Measurements from ENCODE around the gene ZFPM1.
"Not testable (repeated sequence)": the region's sequence is repeated elsewhere in the genome, so short reads cannot be mapped to it uniquely, and the experiment has no call there.

ZFPM1 gene

DNA sequence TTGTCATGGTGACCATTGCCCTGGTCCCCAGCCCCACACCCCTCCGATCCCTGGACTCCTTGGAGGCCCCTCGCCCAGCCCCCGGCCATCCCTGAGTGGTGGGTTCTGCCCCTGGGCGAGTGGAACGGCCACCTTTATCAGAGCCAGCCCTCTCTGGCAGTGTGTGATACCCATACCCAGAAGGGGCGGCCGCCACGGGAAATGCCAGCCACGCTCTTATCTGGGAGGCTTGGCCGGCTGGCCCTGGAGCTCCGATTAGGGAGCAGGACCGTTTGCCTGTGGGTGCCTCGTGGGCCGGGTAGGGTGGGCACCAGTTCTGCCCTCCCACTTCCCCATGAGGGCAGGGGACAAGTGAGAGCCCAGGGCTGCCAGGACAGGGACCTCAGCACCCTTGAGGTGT, 58.8 kb downstream of the ZFPM1 start:
- DNase-seq (ENCODE audit: low read depth in 2 of 2): no peak

DNA sequence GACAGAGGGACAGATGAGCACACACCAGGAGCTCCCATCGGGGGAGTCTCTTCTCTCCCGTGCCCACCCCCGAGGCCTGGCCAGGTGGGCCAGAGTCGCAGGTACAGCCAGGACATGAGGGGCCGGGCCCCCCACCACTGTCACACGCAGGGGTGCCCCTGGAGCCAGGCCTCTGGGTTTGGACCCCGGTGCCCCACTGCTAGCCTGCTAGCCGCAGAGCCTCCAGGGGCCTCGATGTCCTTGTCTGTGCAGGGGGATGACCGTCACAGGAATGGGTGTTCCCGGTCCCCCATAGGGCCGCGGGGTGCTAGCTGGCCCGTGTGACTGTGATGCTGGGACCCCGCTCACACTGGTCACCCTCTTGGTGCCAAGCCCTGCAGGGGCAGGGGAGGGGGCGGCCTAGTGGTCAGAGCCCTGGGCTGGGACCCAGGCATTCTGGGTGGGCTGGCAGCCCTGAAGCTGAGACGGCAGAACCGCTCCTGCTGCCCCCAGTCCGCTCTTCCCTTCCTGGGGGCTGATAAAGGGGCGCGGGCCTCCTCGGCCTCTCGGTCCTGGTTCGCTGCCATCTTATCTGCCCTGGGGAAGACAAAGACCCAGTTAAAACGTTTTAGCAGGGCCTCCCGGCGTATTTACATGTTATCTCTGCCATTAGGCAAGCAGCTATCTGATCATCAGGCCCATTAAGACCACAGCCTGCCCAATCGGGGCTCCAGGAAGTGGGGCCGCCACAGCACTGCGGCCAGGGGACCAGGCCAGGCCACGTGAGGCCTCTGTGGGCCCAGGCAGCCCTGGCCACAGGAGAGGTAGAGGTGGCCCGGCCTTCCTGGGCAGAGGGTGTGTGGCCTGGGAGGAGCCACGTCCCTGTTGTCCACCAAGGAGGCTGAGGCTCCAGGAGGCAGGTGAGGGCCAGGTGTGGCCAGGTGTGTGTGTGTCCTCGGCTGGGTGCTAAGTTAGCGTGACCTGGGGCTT, 59.9 kb downstream of the ZFPM1 start:
- DNase-seq (ENCODE audit: low read depth in 2 of 2): no peak

- no peak for DNase-seq (ENCODE audit: low read depth in 2 of 2)
These were observed 61.0 kb downstream of the ZFPM1 start for GRCh38 chr16:88514070-88514469.

GRCh38 chr16:88514526-88515232, 61.6 kb downstream of the ZFPM1 start:
- DNase-seq (ENCODE audit: low read depth in 2 of 2): no peak

GRCh38 chr16:88515371-88515770, 62.3 kb downstream of the ZFPM1 start:
- DNase-seq (ENCODE audit: low read depth in 2 of 2): no peak

- DNase-seq (ENCODE audit: low read depth in 2 of 2): no peak
These were observed 63.0 kb downstream of the ZFPM1 start for GRCh38 chr16:88515925-88516594.

DNA sequence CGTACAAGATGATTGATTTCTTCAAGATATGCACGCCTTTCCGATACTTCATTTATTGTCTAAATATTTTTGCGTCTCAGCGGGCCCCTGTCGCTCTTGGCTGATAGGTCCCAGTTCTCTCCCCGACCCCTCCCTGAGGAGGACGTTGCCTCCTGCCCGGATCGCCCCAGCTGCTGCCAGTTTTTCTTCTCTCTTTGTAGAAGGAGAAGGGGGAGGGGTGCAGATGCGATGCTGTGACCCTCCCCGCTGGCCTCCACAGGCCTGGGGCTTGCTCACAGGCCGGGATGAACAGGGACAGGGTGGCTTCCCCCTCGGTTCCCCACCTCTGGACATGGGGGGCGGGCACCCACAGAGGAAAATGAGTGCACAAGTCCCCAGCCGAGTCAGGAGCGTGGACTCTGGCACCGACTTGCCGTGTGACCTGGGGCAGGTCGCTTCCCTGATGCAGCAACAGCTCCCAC, 63.6 kb downstream of the ZFPM1 start:
- DNase-seq (ENCODE audit: low read depth in 2 of 2): no peak

DNA sequence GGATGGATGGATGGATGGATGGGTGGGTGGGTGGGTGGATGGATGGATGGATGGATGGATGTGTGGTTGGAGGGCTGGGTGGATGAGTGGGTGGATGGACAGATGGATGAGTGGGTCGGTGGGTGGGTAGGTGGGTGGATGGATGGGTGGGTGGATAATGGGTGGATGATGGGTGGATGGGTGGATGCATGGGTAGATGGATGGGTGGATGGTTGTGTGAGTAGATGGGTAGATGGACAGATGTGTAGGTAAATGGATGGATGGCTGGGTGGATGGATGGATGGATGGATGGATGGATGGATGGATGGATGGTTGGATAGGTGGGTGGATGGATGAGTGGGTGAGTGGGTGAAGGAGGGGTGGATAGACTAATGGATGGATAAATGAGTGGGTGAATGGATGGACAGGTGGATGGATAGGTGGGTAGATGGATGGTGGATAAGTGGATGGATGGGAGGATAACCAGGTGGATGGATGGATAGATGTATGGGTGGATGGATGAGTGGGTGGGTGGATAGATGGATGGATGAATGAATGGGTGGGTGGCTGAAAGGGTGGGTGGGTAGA, 64.2 kb downstream of the ZFPM1 start:
- DNase-seq (ENCODE audit: low read depth in 2 of 2): not testable (repeated sequence)

DNA sequence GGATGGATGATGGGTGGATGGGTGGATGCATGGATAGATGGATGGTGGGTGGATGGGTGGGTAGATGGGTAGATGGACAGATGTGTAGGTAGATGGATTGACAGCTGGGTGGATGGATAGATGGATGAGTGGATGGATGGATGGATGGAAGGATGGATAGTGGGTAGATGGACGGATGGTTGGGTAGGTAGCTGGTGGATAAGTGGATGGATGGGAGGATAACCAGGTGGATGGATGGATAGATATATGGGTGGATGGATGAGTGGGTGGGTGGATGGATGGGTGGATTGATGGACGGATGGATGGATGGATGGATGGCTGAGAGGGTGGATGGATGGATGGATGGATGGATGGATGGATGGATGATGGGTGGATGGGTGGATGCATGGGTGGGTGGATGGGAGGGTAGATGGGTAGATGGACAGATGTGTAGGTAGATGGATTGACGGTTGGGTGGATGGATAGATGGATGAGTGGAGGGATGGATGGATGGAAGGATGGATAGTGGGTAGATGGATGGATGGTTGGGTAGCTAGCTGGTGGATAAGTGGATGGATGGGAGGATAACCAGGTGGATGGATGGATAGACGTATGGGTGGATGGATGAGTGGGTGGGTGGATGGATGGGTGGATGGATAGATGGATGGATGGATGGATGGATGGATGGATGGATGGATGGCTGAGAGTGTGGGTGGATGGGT, 65.5 kb downstream of the ZFPM1 start:
- DNase-seq (ENCODE audit: low read depth in 2 of 2): not testable (repeated sequence)

DNA sequence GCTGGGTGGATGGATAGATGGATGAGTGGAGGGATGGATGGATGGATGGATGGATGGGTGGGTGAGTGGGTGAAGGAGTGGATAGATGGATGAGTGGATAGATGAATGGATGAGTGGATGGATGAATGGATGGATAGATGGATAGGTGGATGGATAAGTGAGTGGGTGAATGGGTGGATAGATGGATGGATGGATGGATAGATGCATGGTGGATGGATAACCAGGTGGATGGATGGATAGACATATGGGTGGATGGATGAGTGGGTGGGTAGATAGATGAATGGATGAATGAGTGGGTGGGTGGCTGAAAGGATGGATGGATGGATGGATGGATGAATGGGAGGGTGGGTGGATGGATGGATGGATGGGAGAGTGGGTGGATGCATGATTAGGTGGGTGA, 66.2 kb downstream of the ZFPM1 start:
- no peak for DNase-seq (ENCODE audit: low read depth in 2 of 2)

- no peak for DNase-seq (ENCODE audit: low read depth in 2 of 2)
These were observed 67.0 kb downstream of the ZFPM1 start for GRCh38 chr16:88519938-88520653.

DNA sequence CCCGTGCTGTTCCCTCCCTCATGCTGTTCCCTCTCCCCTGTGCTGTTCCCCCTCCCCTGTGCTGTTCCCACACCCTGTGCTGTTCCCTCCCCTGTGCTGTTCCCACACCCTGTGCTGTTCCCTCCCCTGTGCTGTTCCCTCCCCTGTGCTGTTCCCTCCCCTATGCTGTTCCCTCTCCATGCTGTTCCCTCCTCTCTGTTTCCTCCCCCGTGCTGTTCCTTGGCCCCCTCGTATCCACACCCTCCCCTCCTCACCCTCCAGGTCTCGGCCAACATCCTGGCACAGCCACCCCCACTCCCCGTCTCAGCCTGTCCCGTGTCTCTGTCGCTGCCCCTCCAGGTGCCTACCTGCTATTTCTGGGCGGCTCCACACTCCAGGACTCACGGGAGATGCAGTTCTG, 68.6 kb downstream of the ZFPM1 start:
- DNase-seq (ENCODE audit: low read depth in 2 of 2): no peak

DNA sequence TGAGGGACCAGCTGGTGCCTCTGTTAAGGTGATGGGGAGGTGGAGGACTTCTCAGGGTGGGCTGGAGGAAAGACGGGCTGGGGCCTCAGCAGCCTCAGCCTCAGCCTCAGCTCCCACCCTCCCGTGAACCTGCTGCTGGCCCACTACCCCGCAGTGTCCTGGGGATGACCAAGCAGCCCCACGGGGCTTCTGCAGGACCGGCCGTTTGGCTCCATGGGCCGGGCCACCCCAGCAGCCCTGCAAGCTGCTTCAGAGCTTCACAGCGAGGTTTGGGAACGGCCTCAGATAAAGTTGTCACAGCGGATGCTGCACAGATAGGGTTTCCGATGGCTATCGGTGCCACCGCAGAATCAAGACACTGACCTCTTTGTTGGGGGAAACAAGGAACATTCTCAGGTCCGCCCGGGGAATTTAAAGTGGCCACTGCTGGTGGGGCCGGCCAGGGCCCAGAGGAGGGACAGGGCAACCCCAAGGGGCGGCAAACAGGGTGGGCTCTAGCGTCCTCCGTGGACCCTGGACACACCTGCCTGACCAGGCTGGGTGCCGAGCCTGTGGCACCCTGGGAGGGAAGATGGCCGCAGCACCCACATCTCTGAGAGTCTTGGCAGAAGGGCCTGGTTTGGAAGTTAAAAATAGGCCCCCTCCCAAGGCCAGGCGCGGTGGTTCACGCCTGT, 69.3 kb downstream of the ZFPM1 start:
- no peak for DNase-seq (ENCODE audit: low read depth in 2 of 2)

GRCh38 chr16:88523309-88524161, 70.5 kb downstream of the ZFPM1 start:
- DNase-seq (ENCODE audit: low read depth in 2 of 2): no peak

DNA sequence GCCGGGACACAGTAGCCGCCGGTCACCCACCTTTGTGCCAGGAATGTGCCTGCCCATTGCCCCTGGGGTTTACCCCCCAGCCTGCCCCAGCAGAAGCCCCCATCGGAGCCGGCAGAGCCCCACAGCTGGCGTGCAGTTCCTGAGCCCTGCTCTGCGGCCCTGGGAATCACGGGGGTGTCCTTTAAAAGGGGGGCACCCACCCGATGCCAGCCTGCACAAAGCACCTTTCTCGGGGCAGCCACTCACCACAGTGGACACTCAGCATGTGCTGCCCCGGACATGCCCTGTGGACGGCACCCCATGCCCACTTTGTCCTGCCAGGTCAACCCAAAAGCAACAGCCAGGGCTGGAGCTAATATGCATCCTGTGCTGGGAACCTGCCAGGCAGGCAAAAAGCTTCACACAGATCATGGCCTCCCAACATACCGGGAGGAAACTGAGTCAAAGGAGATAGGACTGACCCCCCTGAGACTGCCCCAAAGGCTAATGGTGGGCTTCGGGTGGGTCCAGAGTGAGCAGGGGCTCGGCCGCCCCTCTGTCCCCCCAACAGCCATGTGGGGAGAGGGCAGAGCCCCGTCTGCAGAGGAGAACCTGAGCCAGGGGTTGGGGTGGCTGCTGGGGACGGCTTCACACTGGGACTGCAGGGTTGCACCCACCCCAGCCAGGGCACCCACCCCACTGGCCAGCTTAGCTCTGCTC, 71.3 kb downstream of the ZFPM1 start:
- no peak for DNase-seq (ENCODE audit: low read depth in 2 of 2)

DNA sequence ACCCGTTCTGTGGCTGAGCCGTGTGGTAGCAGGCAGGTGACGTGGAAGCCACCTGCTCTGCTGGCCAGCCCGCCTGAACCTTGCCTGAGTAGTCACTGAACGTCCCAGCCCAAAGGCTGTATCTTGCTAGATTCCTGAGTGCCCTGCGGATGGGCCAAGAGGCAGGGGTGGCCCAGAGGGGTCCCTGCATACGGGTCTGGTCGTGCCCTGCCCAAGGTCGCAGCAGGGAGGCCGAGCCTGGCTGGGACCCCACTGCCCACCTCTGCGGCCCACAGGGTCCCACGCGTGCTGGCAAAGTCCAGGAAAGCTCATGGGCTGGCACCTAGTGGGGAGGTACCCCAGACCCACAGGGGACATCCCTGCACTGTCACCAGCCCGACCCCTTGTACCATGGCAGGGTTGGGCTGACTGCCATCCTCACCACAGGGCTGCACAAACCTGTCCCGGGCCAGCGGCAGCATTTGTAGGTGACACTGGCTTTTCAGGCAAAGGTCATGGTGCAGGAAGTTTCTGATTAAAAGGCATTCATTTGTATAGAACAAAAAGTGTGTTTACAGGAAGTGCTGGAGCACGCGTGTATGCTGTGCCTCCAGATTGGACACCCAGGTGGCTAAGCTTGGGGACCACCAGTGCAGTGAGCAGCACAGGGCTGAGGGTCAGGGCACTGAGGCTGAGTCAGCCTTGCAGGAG, 72.0 kb downstream of the ZFPM1 start:
- DNase-seq (ENCODE audit: low read depth in 2 of 2): no peak

DNA sequence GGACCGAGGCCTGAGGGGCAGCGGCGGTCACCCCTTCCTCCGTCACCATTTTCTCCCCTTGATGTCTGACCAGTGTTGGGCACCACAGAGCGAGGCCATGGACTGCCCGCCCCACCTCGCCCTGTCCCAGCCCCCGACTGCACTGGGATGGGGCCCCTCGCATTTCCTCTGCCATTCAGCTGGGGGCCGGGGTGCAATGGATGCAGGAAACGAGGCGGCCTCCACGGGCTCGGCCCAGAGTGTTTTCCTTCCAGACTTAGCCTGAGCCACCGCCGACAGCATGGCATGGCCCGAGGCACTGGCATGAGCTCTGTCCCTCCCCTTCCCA, 72.5 kb downstream of the ZFPM1 start:
- no peak for DNase-seq (ENCODE audit: low read depth in 2 of 2)

Data from activated CD8-positive, alpha-beta memory T cell treated with anti-CD3 and anti-CD28 coated beads for 4 hours (primary cell).